Measurements from ENCODE around the gene BTBD9.

BTBD9 gene

GRCh38 chr6:38588631-38589366 is 50.9 kb downstream of the BTBD9 start:
- no peak overlapping the region for H3K4me3 ChIP-seq (replicated peaks; ENCODE audit: low read depth, low read length)
- no peak for TF ChIP-seq CTCF (IDR thresholded peaks at IDR 0.05; ENCODE audit: low read depth, low read length, missing control alignments)
- no peak for DNase-seq (ENCODE audit: extremely low read depth, low read depth)

GRCh38 chr6:38587766-38588362 is 51.9 kb downstream of the BTBD9 start:
- no peak overlapping the region for H3K4me3 ChIP-seq (replicated peaks; ENCODE audit: low read depth, low read length)
- TF ChIP-seq CTCF (IDR thresholded peaks at IDR 0.05; ENCODE audit: low read depth, low read length, missing control alignments), result no peak
- DNase-seq (ENCODE audit: extremely low read depth, low read depth), result no peak

- DNase-seq (ENCODE audit: extremely low read depth, low read depth), result no peak
- no peak for TF ChIP-seq CTCF (IDR thresholded peaks at IDR 0.05; ENCODE audit: low read depth, low read length, missing control alignments)
- no peak overlapping the region for H3K4me3 ChIP-seq (replicated peaks; ENCODE audit: low read depth, low read length)
Measured at GRCh38 chr6:38586992-38587391, 52.7 kb downstream of the BTBD9 start.

GRCh38 chr6:38584731-38585130 is 55.0 kb downstream of the BTBD9 start:
- TF ChIP-seq CTCF (IDR thresholded peaks at IDR 0.05; ENCODE audit: low read depth, low read length, missing control alignments), result no peak
- no peak overlapping the region for H3K4me3 ChIP-seq (replicated peaks; ENCODE audit: low read depth, low read length)
- DNase-seq (ENCODE audit: extremely low read depth, low read depth), result no peak

GRCh38 chr6:38583523-38583922 is 56.2 kb downstream of the BTBD9 start:
- TF ChIP-seq CTCF (IDR thresholded peaks at IDR 0.05; ENCODE audit: low read depth, low read length, missing control alignments), result no peak
- DNase-seq (ENCODE audit: extremely low read depth, low read depth), result no peak
- no peak overlapping the region for H3K4me3 ChIP-seq (replicated peaks; ENCODE audit: low read depth, low read length)

- no peak overlapping the region for H3K4me3 ChIP-seq (replicated peaks; ENCODE audit: low read depth, low read length)
- DNase-seq (ENCODE audit: extremely low read depth, low read depth), result no peak
- no peak for TF ChIP-seq CTCF (IDR thresholded peaks at IDR 0.05; ENCODE audit: low read depth, low read length, missing control alignments)
Measured at GRCh38 chr6:38580030-38580429, 59.7 kb downstream of the BTBD9 start.

Measured in HFF-Myc (cell line).